LNCaP clone FGC (cell line): Measurements from ENCODE around the gene ZSCAN10.
"Not testable (repeated sequence)": the region's sequence is repeated elsewhere in the genome, so short reads cannot be mapped to it uniquely, and the experiment has no call there.

Experiments
- DNase-seq: peaks from one replicate; pipeline ENCODE4 v3.0.0-alpha.2; 2011; ENCODE audit warnings: low read depth
- H3K4me3 ChIP-seq: 2 replicates; pipeline ENCODE4 v1.5.1; 2011; ENCODE audit warnings: mild to moderate bottlenecking, low read depth, low read length, control low read depth
- TF ChIP-seq, protein P1 (sequence below): IDR thresholded peaks from 2 replicates; pipeline ENCODE4 v1.5.1; 2012; ENCODE audit warnings: mild to moderate bottlenecking; ENCODE audit not compliant: control insufficient read depth, insufficient read depth; ENCODE audit errors: extremely low read depth

The ZSCAN10 gene

DNA sequence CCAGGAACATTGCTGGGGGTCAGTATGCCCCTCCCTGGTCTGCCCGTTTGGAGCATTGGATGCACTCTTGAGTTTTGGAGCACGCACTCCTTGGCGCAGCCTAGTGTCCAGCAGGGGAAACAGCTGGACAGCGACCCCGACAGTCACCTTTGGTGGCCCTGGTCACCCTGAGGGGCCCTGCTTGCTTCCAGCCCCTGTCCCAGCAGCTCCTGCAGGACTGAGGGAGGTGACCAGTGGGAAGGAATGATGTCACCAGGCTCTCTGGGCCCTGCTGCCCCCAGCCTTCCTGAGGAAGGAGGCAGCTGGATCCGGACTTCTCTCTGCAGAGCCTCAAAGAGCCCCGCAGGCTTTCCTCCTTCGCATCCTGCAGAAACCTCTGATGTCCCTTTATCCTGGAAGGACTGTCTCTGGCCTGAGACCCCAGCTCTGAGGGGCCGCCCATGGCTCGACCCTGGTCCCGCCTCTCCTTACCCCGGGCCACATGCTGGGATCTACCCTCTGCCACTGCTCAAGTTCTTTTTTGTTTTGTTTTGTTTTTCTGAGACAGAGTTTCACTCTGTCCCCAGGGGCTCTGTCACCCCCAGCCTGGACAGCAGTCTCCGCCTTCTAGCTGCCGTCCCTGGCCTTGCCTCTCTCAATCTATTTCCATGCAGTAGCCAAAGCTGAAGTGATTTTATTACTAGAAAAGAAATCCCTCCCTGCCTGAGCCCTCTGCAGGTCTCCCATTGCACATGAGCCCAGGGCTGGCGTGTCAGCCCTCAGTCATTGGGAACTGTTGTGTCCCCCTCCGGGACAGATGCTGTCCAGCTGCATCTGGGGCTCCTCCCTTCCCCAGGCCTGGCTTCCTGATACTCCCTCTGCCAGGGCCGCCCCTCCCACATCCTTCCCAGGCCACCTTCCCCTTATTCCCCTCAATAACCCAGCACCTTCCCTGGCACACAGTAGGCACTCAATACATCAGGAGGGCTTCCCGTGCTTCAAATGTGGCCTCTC is 11.6 kb downstream of the ZSCAN10 start:
- no peak for DNase-seq
- TF ChIP-seq, protein P1, sequence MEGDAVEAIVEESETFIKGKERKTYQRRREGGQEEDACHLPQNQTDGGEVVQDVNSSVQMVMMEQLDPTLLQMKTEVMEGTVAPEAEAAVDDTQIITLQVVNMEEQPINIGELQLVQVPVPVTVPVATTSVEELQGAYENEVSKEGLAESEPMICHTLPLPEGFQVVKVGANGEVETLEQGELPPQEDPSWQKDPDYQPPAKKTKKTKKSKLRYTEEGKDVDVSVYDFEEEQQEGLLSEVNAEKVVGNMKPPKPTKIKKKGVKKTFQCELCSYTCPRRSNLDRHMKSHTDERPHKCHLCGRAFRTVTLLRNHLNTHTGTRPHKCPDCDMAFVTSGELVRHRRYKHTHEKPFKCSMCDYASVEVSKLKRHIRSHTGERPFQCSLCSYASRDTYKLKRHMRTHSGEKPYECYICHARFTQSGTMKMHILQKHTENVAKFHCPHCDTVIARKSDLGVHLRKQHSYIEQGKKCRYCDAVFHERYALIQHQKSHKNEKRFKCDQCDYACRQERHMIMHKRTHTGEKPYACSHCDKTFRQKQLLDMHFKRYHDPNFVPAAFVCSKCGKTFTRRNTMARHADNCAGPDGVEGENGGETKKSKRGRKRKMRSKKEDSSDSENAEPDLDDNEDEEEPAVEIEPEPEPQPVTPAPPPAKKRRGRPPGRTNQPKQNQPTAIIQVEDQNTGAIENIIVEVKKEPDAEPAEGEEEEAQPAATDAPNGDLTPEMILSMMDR: no peak
- no peak overlapping the region for H3K4me3 ChIP-seq

DNA sequence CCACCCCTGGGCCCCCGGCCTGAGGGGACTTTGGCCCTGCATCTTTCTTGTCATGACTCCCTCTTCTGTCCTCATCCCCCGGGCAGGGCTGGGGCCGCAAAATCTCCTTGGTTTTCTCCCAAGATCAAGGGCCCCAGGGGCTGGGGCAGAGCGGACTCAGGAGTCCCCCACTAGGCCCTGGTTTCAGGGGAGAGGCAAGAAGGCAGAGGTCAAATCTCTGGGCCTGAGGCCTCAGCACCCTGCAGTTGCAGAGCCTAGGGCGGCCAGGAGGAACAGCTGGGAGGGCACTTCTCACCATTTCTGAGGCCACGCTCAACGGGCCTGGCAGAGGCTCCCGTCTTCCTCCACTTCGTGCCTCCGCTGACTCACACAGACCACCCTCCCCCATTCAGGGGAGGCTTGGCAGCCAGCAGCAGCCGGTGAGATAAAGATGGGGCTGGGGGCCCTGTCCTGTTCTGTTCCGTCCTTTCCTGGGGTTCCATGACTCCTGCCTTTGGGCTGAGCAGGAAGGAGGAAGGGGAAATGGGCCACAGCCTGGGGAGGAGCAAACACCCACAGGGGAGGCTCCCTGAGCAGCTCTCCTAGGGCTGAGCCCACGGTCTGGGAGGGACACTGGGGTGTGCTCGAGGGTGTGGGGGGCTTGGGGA is 12.4 kb downstream of the ZSCAN10 start:
- TF ChIP-seq, protein P1: no peak
- H3K4me3 ChIP-seq: no peak overlapping the region
- no peak for DNase-seq

DNA sequence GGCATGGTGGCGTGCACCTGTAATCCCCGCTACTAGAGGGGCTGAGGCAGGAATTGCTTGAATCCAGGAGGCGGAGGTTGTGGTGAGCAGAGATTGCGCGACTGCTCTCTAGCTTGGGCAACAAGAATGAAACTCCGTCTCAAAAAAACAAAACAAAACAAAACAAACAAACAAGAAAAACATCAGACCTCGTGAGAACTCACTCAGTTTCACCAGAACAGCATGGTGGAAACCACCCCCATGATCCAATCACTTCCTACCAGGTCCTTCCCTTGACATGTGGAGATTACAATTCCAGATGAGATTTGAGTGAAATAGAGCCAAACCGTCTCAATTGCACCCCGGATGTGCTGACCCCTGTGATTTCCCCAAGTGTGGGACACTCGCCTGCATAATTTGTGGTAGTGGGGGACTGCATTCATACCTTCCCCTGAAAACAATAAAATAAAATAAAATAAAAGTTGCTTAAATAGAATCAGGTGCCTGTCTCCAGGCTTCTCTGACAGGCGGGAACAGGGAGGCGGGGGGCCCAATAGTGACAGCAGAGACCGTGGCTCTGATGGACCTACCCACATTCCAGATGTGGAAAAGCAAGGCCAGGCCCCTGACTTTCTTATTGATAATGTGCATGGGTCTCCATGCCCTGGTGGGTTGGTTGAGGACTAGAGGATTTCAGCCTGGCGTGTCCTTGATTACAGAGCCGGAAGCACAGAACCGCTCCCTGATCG is 13.1 kb downstream of the ZSCAN10 start:
- no peak for DNase-seq
- no peak overlapping the region for H3K4me3 ChIP-seq

DNA sequence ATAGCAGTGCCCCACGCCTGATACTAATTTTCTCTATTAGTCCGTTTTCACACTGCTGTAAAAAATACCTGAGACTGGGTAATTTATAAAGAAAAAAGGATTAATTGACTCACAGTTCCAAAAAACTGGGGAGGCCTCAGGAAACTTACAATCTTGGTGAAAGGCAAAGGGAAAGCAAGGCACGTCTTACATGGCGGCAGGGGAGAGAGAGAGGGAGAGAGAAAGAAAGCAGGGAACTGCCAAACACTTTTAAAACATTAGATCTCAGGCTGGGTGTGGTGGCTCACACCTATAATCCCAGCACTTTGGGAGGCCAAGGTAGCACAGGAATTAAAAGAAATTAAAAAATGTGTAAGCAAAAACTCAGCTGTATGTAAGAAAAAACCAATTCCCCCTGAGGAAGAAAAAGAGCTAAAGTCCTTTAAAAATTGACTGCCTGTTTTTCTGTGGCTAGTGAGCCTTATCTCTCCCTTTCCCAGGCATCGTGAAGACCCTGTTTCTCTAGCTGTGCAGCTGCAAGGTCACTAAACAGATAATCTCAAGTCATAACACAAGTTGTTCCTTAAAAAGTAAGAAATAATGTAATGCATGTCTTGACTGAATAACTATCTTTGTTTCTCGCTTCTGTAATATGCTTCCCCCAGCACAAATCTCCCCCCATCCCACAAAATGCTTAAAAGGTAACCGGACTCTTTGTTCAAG is 14.0 kb downstream of the ZSCAN10 start:
- H3K4me3 ChIP-seq: no peak overlapping the region
- DNase-seq: no peak
- TF ChIP-seq, protein P1: no peak

More for the DNA sequence above, 13.1 kb downstream of the ZSCAN10 start:
- TF ChIP-seq, protein P1: no peak

DNA sequence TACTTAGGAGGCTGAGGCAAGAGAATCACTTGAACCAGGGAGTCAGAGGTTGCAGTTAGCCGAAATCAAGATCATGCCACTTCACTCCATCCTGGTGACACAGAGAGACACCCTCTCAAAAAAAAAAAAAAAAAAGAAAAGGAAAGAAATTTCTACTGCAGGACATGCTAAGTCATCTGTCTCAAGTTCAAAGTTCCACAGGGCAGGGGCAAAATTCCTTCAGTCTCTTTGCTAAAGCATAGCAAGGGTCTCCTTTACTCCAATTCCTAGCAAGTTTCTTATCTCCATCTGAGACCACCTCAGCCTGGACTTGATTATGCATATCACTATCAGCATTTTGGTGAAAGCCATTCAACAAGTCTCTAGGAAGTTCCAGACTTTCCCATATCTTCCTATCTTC is 14.6 kb downstream of the ZSCAN10 start:
- TF ChIP-seq, protein P1: no peak
- no peak overlapping the region for H3K4me3 ChIP-seq
- no peak for DNase-seq

DNA sequence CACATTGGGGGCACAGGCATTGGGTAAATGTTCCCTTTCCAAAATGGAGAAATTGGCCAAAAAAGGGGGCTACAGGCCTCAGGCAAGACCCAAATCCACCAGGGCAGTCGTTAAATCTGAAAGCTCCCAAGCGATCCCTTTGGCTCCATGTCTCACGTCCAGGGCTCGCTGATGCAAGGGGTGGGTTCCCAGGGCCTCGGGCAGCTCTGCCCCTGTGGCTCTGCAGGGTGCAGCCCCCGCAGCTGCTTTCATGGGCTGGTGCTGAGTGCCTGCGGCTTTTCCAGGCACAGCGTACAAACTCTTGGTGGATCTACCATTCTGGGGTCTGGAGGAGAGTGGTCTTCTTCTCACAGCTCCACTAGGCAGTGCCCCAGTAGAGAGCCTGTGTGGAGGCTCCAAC is 15.7 kb downstream of the ZSCAN10 start:
- not testable (repeated sequence) for H3K4me3 ChIP-seq, DNase-seq

DNA sequence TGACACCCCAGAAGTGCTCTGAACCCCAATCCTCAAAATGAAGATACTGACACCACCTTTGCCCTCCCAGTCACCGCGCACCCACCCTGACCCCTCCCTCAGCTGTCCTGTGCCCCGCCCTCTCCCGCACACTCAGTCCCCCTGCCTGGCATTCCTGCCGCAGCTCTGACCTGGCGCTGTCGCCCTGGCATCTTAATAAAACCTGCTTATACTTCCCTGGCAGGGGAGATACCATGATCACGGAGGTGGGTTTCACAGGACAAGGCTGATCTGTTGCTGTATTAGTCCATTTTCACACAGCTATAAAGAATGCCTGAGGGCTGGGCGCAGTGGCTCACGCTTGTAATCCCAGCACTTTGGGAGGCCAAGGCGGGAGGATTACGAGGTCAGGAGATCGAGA is 17.1 kb downstream of the ZSCAN10 start:
- not testable (repeated sequence) for DNase-seq

More for the DNA sequence above, 17.1 kb downstream of the ZSCAN10 start:
- H3K4me3 ChIP-seq: not testable (repeated sequence)
